Measurements from ENCODE around the gene SPDYE4.

SPDYE4 gene

DNA sequence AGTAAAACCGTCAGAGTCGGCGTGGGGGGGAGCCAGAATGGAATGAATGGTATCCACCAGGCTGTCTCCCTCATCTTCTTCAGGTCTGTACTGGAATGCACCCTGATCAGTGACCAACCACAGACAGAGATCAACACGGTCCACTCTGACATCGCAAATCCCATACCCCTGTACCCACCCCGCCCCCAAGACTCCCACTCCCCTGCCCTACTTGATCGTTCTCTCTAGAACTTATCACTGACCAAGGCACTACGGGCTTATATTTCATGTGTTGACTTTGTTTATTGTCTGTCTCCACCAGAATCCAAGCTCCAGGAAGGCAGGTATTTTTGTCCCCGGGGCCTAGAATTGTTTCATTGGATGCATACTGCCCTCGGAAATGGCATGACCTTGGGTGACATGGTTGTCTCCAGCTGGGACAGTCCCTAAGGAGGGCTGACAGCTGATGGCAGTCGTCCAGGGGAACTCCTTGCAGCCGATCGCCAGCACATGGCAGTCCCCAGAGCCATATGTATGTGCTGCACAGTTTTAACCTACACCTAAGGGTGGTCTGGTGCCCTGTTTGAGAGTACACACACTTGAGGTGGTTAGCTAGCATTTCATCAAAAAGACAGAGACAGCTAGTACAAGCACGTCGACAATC lies 41.3 kb upstream of the SPDYE4 start:
- Histone ChIP-seq H3K36me3 (ENCODE audit: insufficient read depth, low read length) (no peaks in the 10 kb centered on the region), H3K9me2 (ENCODE audit: low read depth, low read length) (no peaks in the 10 kb centered on the region), H3F3A (ENCODE audit: insufficient read depth, low read length) (no peaks in the 10 kb centered on the region), H2AFZ (ENCODE audit: low read length) (no peak overlapping the region), H3K4me2 (ENCODE audit: low read length) (no peak overlapping the region), H3K27ac (ENCODE audit: low read depth, low read length, poor library complexity, severe bottlenecking) (no peak overlapping the region), H3K4me3 (ENCODE audit: low read depth, low read length, poor library complexity, severe bottlenecking) (no peak overlapping the region), H3K9ac (ENCODE audit: low read length) (no peak overlapping the region), H3K9me3 (ENCODE audit: low read length) (no peaks in the 10 kb centered on the region), H4K20me1 (ENCODE audit: insufficient read depth, low read length) (no peaks in the 10 kb centered on the region), H3K4me1 (ENCODE audit: insufficient read depth, low read length, severe bottlenecking) (no peaks in the 10 kb centered on the region), H3K79me2 (ENCODE audit: insufficient read depth, low read length) (no peaks in the 10 kb centered on the region), H3K27me3 (ENCODE audit: insufficient read depth, low read length) (no peaks in the 10 kb centered on the region)
- TF ChIP-seq EZH2 (IDR thresholded peaks at IDR 0.05; ENCODE audit: borderline replicate concordance, low read length) (no peak), CTCF (IDR thresholded peaks at IDR 0.05; ENCODE audit: low read length) (no peak)

DNA sequence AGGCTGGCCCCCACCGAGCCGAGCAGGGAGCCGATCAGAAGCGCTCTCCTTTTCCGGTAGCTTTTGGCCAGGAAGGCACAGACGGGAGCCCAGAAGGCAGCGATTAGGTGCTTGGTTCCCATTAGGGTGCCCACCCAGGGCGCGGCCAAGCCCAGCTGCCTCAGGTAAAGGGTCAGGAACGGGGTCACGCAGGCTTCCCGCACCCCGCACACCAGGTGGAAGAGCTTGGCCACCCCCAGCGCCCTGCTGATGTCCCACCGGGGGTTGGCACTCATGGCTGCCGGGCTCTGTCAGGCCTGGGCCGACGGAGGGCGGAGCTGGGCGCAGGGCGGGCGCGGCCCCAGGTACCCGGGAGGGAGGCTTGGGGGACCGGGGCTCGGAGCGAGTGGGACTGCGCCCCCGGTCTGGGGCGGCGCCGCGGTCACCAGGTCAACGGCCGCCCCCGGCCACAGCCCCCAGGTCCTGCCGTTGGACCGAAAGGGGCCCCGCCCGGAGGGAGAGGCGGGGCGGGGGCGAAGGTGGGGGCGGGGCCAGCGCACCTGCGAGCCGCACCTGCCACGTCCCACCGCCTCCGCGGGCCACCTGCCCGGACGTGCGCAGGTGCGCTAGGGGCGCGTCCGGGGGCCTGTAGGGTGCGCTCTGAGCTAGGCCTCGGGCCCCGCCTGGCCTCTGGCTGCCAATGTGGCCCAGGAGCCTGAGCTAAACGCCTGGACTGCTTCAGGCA lies 40.7 kb upstream of the SPDYE4 start, which contains the start of gene MFSD6L:
Gene MFSD6L, minus strand, starts transcription at position 520 of the 724 bp plus-strand sequence. Its CDS starts 245 bp downstream, at position 275.
- Histone ChIP-seq H3K27me3 (ENCODE audit: insufficient read depth, low read length) (no peaks in the 10 kb centered on the region), H3F3A (ENCODE audit: insufficient read depth, low read length) (no peaks in the 10 kb centered on the region), H2AFZ (ENCODE audit: low read length) (no peak within 1 kb of the TSS), H3K9ac (ENCODE audit: low read length) (no peak within 1 kb of the TSS), H3K4me2 (ENCODE audit: low read length) (no peak within 1 kb of the TSS), H3K36me3 (ENCODE audit: insufficient read depth, low read length) (no peaks in the 10 kb centered on the region), H3K9me3 (ENCODE audit: low read length) (no peaks in the 10 kb centered on the region), H3K4me1 (ENCODE audit: insufficient read depth, low read length, severe bottlenecking) (no peaks in the 10 kb centered on the region), H3K27ac (ENCODE audit: low read depth, low read length, poor library complexity, severe bottlenecking) (no peak within 1 kb of the TSS), H3K9me2 (ENCODE audit: low read depth, low read length) (no peaks in the 10 kb centered on the region), H4K20me1 (ENCODE audit: insufficient read depth, low read length) (no peaks in the 10 kb centered on the region), H3K4me3 (ENCODE audit: low read depth, low read length, poor library complexity, severe bottlenecking) (no peak within 1 kb of the TSS), H3K79me2 (ENCODE audit: insufficient read depth, low read length) (no peaks in the 10 kb centered on the region)
- TF ChIP-seq EZH2 (IDR thresholded peaks at IDR 0.05; ENCODE audit: borderline replicate concordance, low read length): no peak
- TF ChIP-seq CTCF (IDR thresholded peaks at IDR 0.05; ENCODE audit: low read length): no peak

DNA sequence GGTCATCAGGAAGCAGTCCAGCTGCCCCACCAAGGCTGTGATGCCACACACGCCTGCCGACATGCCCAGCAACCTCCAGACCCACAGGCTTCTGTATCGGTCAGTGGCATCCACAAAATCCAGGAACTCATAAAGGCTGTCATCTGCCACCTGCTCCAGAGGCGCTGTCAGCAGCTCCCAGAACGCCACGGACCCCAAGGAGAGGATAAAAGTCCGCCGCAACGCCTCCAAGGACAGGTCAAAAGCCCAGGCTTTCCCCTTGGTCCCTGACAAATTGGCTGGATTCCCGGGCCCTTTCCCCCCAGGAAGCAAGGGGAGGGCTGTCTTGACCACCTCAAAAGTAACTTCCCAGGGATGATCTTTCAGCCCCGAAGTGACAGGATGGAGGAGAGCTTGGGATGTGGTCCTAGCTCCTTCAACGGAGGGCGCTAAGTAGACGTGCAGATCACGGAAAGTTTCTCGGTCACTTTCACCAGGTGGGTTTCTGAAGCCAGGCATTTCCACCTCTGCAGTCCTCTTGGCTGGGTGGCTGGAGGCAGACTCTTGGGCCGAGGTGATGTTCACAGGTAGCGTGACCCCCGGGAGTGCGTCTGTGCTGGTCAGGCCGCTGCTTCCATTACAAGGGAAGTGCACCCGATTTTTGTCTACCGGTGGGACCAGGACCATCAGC lies 40.0 kb upstream of the SPDYE4 start:
- H3K9me2 ChIP-seq (ENCODE audit: low read depth, low read length): no peaks in the 10 kb centered on the region

More for the DNA sequence above, 40.0 kb upstream of the SPDYE4 start:
- Histone ChIP-seq H3K4me1 (ENCODE audit: insufficient read depth, low read length, severe bottlenecking) (no peaks in the 10 kb centered on the region), H3K4me2 (ENCODE audit: low read length) (no peak overlapping the region), H3K36me3 (ENCODE audit: insufficient read depth, low read length) (no peaks in the 10 kb centered on the region), H3K27ac (ENCODE audit: low read depth, low read length, poor library complexity, severe bottlenecking) (no peak overlapping the region), H3K4me3 (ENCODE audit: low read depth, low read length, poor library complexity, severe bottlenecking) (no peak overlapping the region), H3F3A (ENCODE audit: insufficient read depth, low read length) (no peaks in the 10 kb centered on the region), H3K79me2 (ENCODE audit: insufficient read depth, low read length) (no peaks in the 10 kb centered on the region), H3K27me3 (ENCODE audit: insufficient read depth, low read length) (no peaks in the 10 kb centered on the region), H3K9me3 (ENCODE audit: low read length) (no peaks in the 10 kb centered on the region), H3K9ac (ENCODE audit: low read length) (no peak overlapping the region), H2AFZ (ENCODE audit: low read length) (no peak overlapping the region), H4K20me1 (ENCODE audit: insufficient read depth, low read length) (no peaks in the 10 kb centered on the region)
- TF ChIP-seq CTCF (IDR thresholded peaks at IDR 0.05; ENCODE audit: low read length) (no peak), EZH2 (IDR thresholded peaks at IDR 0.05; ENCODE audit: borderline replicate concordance, low read length) (no peak)

Data from OCI-LY1 (cell line).